Ishikawa (cell line): ENCODE results near the gene UTP15.

Source experiments
- CEBPB ChIP-seq: IDR thresholded peaks from 2 replicates; pipeline ENCODE4 v1.6.1; 2012
- CREB1 ChIP-seq: IDR thresholded peaks from 2 replicates; pipeline ENCODE4 v1.6.1; 2012; ENCODE audit warnings: low read depth
- EGR1 ChIP-seq: IDR thresholded peaks from 2 replicates; pipeline ENCODE4 v1.6.1; 2012
- EP300 ChIP-seq: IDR thresholded peaks from 2 replicates; pipeline ENCODE4 v1.6.1; 2012; ENCODE audit warnings: borderline replicate concordance
- FOXM1 ChIP-seq: IDR thresholded peaks from 2 replicates; pipeline ENCODE4 v1.6.1; 2012; ENCODE audit warnings: low read depth, borderline replicate concordance
- NFIC ChIP-seq: IDR thresholded peaks from 2 replicates; pipeline ENCODE4 v1.6.1; 2012
- RAD21 ChIP-seq: IDR thresholded peaks from 2 replicates; pipeline ENCODE4 v1.6.1; 2012; ENCODE audit warnings: low read depth
- TAF1 ChIP-seq: IDR thresholded peaks from 2 replicates; pipeline ENCODE4 v1.6.1; 2012; ENCODE audit warnings: low read depth, mild to moderate bottlenecking
- TCF12 ChIP-seq: IDR thresholded peaks from 2 replicates; pipeline ENCODE4 v1.6.1; 2012; ENCODE audit warnings: low read depth
- TEAD4 ChIP-seq: IDR thresholded peaks from 2 replicates; pipeline ENCODE4 v1.6.1; 2012
- YY1 ChIP-seq: IDR thresholded peaks from 2 replicates; pipeline ENCODE4 v1.6.1; 2012; ENCODE audit warnings: low read depth
- ZBTB7A ChIP-seq: IDR thresholded peaks from 2 replicates; pipeline ENCODE4 v1.6.1; 2012; ENCODE audit warnings: low read depth
- TF ChIP-seq, protein P1 (sequence below): IDR thresholded peaks from 2 replicates; pipeline ENCODE4 v1.6.1; 2012
- TF ChIP-seq, protein P2 (sequence below): IDR thresholded peaks from 2 replicates; pipeline ENCODE4 v1.6.1; 2012; ENCODE audit warnings: low read depth, mild to moderate bottlenecking
- TF ChIP-seq, protein P3 (sequence below): IDR thresholded peaks from 2 replicates; pipeline ENCODE4 v1.6.1; 2012

UTP15 gene, protein sequence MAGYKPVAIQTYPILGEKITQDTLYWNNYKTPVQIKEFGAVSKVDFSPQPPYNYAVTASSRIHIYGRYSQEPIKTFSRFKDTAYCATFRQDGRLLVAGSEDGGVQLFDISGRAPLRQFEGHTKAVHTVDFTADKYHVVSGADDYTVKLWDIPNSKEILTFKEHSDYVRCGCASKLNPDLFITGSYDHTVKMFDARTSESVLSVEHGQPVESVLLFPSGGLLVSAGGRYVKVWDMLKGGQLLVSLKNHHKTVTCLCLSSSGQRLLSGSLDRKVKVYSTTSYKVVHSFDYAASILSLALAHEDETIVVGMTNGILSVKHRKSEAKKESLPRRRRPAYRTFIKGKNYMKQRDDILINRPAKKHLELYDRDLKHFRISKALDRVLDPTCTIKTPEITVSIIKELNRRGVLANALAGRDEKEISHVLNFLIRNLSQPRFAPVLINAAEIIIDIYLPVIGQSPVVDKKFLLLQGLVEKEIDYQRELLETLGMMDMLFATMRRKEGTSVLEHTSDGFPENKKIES

DNA sequence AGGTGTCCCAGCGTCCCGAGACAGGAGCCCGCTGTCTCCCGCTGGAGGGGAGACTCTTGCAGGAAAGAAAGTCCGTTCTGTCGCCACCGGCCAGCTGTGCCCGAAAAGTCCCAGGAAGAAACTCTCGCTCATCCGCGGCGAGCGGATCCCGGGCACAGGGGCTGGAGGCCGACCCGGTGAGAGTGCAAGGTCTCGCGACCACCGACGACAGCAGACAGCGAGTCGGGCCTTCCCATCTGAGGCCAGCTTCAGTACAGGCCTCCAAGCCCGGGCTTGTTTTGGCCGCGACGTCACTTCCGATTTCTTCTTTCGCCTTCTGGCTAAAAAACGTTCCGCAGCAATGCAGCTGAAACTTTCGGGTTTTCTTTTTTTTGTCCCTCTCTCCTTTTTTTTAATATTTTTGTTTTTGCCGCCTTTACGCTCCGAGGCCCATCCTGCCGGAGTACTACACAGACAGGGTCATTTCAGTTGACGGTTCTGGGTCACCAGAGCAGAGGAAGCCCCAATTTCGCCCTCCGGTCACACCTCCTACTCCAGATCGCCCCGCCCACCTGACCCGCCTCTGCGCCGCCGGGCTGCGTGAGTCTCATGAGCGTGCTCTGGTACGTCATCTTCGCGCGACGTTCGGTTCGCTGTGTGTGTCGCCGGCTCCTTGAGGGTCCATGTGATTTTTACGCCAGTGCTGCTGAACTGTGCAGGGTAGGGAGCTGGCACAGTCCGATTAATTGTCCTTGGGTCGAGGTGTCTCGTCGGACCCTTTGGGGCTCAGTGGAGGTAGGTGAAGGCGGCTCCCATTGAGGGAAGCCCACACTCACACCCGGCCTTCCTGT, at the start of gene UTP15, which contains the start of gene ANKRA2:
UTP15 (plus strand) TSS at position 605 of the 830 bp plus-strand sequence. CDS start 1,602 bp downstream, outside the sequence.
ANKRA2 (minus strand) TSS at position 501 of the 830 bp plus-strand sequence. CDS start 2,758 bp downstream, outside the sequence.
- TF ChIP-seq, protein P1, sequence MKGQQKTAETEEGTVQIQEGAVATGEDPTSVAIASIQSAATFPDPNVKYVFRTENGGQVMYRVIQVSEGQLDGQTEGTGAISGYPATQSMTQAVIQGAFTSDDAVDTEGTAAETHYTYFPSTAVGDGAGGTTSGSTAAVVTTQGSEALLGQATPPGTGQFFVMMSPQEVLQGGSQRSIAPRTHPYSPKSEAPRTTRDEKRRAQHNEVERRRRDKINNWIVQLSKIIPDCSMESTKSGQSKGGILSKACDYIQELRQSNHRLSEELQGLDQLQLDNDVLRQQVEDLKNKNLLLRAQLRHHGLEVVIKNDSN = peak; percentile 85
- peak; percentile 94 for TF ChIP-seq CREB1
- TF ChIP-seq NFIC = no peak
- TF ChIP-seq EP300 = 0 out of 2 replicates have a peak, but pooled peaks have one; percentile 12
- no peak for TF ChIP-seq ZBTB7A
- TF ChIP-seq RAD21 = no peak
- TF ChIP-seq, protein P2, sequence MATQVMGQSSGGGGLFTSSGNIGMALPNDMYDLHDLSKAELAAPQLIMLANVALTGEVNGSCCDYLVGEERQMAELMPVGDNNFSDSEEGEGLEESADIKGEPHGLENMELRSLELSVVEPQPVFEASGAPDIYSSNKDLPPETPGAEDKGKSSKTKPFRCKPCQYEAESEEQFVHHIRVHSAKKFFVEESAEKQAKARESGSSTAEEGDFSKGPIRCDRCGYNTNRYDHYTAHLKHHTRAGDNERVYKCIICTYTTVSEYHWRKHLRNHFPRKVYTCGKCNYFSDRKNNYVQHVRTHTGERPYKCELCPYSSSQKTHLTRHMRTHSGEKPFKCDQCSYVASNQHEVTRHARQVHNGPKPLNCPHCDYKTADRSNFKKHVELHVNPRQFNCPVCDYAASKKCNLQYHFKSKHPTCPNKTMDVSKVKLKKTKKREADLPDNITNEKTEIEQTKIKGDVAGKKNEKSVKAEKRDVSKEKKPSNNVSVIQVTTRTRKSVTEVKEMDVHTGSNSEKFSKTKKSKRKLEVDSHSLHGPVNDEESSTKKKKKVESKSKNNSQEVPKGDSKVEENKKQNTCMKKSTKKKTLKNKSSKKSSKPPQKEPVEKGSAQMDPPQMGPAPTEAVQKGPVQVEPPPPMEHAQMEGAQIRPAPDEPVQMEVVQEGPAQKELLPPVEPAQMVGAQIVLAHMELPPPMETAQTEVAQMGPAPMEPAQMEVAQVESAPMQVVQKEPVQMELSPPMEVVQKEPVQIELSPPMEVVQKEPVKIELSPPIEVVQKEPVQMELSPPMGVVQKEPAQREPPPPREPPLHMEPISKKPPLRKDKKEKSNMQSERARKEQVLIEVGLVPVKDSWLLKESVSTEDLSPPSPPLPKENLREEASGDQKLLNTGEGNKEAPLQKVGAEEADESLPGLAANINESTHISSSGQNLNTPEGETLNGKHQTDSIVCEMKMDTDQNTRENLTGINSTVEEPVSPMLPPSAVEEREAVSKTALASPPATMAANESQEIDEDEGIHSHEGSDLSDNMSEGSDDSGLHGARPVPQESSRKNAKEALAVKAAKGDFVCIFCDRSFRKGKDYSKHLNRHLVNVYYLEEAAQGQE = no peak
- TF ChIP-seq, protein P3, sequence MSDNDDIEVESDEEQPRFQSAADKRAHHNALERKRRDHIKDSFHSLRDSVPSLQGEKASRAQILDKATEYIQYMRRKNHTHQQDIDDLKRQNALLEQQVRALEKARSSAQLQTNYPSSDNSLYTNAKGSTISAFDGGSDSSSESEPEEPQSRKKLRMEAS = peak; percentile 95
- TF ChIP-seq YY1 = no peak
- peak; percentile 60; the same call in 1 of the 2 replicates for TF ChIP-seq TAF1

DNA sequence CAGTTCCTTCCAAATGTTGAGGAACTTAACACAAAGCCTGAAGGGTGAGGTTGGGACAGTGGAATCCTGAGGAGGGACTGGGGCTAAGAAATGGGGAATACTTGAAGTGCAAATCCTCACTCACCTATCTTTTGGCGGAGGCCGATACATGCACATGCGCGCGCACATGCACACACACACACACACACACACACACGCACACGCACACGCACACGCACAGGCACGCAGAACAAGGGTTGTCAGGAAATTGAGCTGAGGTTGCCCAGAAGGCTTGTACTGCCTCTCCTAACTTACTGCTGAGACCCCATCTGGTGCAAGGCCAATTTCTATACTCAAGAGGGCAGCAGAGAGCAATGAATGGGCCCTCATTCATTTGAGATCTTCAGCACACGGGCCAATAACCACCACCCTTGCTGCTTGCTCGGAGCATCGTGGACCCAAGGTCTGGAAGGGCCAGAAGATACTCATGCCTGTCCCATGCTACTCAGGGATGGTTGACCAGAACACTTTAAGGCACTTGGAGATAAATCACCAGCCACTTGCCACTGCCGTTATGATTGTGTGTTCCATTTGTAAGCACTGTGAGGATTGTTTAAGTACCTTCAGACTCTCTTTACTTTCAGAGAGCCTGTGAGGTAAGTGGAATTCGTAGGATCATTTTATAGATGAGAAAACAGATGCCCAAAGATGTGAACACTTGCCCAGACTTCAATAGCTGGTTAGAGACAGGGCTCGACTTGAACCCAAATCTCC, 45.8 kb upstream of the UTP15 start:
- TF ChIP-seq RAD21 = peak; percentile 86
- TF ChIP-seq, protein P3 = 0 out of 2 replicates have a peak, but pooled peaks have one; percentile 53
- no peak for TF ChIP-seq TAF1
- no peak for TF ChIP-seq CREB1
- no peak for TF ChIP-seq TEAD4

DNA sequence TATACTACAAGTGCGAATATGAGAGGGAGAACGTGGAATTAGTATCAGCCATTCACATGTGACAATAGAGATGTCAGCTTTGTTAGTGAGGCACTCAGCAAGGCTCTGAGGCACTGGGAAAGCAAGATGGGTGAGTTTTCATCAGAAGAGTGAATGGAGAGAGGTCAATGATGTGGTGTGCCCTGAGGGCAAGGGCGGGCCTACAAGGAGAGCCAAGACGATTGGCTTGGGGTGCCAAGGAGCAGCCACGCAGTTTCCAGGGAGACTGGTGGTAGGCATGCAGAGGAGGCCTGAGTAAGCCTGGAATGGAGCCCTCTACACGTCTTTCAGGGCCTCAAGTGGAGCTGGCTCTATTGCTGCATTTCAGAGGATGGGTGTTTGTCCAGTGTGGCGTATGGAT, 42.6 kb upstream of the UTP15 start:
- TF ChIP-seq CREB1 (no peak), EP300 (no peak), YY1 (no peak), FOXM1 (no peak), TEAD4 (no peak), EGR1 (no peak), NFIC (no peak), TAF1 (no peak), RAD21 (no peak), TCF12 (no peak), CEBPB (no peak), ZBTB7A (no peak)
- TF ChIP-seq, protein P3 = no peak
- TF ChIP-seq, protein P2 = no peak
- TF ChIP-seq, protein P1 = no peak

DNA sequence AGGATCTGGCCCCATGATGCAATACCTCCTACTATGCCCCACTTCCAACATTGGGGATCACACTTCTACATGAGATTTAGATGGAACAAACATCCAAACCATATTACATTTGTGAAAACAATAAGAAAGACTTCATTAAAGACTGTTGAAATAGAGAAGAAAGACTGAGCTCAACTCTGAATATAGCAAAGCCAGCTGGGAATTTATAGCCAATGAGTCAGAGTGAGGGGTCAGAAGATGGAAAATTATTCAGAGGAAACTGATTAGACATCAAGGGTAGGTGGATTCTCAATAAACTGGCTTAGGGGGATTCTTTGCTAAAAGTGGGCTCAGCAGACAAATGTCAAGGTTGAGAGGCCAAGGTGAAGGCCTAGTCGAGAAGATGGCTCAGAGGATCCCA, 41.7 kb upstream of the UTP15 start:
- TF ChIP-seq FOXM1 (no peak), TEAD4 (no peak), TAF1 (no peak), CREB1 (no peak), EP300 (no peak), NFIC (no peak), TCF12 (no peak), CEBPB (no peak)
- TF ChIP-seq, protein P1 = no peak
- TF ChIP-seq, protein P3 = no peak
- TF ChIP-seq, protein P2 = no peak
